ENCODE measurements around the gene SULT1A2.
"Not testable (repeated sequence)": the region's sequence is repeated elsewhere in the genome, so short reads cannot be mapped to it uniquely, and the experiment has no call there.

The SULT1A2 gene

DNA sequence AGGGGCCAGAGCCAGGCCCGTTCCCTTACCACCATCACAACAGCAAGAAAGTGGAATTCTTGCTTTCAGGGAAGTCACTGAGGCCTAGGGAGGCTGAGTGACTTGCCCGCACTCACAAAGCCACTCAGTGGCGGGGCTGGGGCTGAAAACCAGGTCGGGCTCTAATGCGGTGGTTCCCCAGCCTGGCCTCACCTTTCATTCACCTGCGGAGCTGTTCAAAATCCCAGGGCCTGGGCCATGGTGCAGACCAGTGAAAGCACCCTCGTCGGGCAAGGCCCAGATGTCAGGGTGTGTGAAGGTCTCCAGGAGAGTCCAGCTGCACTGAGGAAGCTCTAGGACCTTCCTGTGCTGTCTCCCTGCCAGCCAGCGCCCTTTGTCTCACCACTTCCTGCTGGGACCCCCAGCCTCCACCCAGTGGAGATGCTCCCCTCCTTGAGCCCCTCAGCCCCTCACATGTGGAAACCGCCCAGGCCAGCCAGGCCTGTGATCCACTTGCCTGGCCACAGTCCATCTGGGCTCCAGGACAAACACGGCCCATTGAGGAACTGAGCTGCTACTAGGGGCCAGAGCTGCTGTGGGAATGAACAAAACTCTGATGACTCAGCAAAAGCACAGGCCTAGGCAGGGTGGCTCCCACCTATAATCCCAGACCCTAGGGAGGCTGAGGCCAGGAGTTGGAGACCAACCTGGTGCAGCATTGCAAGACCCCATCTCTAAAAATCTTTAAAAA, 12.2 kb upstream of the SULT1A2 start:
- not testable (repeated sequence) for DNase-seq

GRCh38 chr16:28608496-28608808, 11.6 kb upstream of the SULT1A2 start:
- DNase-seq = not testable (repeated sequence)

GRCh38 chr16:28607681-28608495, 11.0 kb upstream of the SULT1A2 start:
- not testable (repeated sequence) for DNase-seq

- DNase-seq = no peak
Measured at GRCh38 chr16:28607116-28607623, 10.3 kb upstream of the SULT1A2 start.

DNA sequence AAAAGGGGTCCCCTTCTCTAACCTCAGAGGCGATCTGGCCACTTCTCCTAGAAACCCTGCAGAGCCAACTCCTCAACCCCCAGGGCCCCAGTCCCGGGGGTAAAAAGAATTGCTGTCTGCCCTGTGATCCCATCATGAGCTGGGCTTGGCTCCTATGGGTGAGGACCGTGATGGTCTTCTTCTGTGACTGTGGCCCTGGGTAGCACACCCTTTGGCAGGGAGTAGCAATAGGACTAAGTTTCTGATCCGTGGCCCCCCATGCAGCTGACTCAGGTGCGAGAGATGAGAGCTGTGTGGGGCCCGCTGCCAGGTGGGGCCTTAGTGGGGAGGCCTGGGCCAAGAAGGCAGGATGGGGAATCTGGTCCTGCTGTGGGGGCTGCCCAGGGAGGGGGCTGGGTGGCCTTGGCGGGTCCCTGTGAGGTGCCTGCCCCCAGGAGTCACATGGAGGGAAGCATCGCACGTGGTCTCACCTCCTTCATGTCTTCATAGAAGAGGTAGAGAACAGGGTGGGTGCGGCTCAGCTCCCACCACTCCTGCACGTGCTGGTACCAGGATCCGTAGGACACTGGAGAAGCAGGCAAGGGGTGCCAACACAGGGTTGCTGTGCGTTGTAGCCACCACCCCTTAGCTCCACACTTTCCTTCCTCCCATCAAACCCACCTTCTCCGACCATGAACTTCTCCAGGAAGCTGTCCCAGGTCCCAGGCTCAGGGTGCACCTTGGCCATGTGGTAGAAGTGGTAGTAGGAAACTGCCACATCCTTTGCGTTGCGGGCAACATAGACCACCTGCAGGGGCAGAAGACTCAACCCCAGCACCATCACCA, 9.7 kb upstream of the SULT1A2 start:
- DNase-seq = no peak

GRCh38 chr16:28604186-28604565, 7.3 kb upstream of the SULT1A2 start:
- DNase-seq = no peak

DNA sequence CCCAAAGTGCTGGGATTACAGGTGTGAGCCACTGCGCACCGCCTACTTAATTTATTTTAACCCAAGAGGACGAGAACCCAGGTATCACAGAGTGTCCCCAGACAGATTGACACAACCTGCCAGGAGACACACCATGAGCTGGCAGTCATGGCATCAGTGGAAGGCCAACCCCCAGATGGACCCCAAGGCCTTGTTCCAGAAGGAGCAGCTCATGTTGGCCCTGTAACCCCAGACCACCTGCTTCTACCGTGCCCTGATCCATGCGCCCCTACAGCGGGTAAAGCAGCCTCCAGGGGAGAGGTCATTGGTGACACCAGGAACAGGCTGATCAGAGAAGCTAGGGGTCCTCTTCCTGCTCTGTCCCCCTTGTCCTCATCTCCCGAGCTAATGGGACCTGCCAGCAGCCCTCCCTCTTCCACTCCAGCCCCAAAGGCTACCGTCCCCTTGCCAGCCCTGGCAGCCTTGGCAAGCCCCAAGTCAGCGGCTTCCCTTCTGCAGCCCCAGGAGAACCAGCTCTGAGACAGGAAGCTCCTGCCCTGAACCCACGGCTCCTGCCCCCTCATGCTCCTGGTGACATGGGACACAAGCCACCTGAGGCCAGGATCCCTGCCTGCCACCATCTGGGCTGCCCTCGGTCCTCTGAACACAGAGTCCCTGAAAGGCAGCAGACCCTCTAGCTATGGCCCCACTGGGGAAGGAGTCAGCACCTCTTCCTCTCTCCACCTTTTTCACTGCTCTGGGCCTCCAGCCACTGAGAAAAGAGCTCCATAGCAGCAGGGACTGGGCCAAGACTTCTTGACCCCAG, 6.7 kb upstream of the SULT1A2 start:
- no peak for DNase-seq

DNA sequence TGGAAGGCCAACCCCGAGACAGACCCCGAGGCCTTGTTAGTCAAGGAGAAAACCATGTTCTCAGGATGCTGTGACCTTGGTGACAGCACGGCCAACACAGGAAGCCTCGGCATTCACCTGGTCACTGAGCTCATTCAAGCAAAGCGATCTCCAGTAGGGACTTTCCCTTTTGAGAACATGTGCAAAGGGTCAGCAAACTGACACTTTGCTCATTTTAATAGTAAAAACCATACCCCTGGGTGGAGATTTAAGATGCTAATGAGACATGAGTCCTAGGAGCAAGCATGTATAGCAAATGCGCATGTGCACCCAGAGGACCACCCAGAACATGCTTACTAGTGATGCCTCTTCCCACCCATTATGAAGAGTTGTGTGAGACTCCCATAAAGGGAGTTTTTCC, 5.7 kb upstream of the SULT1A2 start:
- no peak for DNase-seq

DNA sequence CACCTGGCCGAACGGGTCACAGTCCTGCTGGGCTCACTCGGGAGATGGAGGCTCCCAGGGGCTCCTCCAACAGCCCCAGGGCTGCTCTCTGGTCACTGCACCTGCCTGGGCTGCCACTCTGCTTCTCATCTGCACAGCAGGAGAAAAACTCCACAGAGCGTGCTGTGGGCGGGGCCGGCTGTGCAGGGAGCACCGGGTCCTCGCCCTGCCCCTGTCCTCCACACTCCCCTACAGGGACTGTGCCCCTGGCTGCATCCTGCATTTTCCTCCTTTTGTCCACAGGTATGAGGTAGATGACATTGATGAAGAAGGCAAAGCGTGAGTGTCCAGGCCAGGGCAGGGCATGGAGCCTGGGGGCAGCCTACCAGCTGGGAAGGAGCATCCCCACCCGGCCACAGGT, 5.2 kb upstream of the SULT1A2 start:
- not testable (repeated sequence) for DNase-seq

GRCh38 chr16:28601589-28601988, 4.7 kb upstream of the SULT1A2 start:
- not testable (repeated sequence) for DNase-seq

GRCh38 chr16:28600965-28601364, 4.1 kb upstream of the SULT1A2 start:
- not testable (repeated sequence) for DNase-seq

DNA sequence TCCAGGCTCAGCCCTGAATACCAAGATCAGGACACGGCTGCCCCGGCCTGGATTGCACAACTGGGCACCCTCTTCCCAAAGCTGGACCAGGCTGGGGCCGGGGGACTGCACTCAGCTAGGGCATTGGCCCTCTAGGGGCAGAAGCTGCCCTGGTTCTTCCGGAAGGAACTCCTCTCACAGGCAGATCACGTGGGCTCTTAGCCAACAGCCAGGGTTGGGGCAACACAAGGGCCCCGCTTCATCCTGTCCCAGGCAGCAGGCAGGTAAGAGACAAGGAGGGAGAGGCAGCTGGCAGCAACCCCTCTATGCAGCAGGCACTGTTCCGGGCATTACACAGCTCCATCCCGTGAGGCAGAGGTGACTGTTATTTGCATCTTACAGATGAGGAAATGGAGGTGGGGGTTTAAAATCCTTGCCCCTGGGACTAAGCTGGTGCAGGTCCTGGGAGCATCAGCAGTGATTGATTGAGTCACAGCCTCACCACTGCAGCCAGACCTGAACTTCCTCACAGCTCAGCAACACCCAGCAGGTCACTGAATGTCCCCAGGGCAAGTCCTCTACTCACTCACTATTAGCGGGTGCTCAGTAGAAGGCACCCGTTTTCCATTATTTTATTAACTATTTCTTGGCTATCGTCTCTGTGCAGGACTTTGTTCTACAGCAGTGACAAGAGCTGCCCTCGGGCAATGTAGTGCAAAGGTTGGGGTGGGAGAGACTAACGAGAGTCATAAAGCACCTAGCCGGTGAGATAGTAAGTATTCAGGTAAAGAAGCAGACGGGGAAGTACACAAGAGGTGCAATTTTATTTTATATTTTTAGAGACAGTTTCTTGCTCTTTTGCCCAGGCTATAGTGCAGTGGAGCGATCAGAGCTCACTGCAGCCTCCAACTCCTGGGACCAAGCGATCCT, 2.8 kb upstream of the SULT1A2 start:
- not testable (repeated sequence) for DNase-seq

DNA sequence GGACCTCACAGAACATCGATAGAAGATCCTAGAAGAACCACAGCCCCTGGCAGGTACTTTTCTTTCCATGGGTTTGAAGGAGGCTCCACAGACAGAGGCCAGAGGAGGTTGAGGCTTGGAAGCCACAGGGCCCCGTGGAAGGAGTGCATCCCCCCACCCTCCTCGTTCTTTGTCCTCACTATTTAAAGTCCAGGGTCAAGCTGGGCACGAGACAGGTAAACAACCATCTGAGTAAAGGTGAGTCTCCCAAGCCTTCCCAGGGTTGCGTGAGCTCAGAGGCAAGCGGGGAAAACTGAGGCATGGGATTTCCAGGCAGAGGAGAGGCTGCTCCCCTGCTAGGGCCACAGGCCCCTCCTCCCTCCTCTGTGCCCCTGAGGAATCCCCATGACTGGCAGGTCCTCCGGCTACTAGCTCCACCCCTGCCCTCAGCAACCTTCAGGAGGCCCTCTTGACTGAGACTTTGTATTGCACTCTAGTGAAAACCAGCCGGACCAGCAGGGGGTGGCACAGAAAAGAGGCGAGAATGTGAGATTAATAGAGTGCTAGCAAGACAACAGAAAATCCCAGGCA, 927 bp upstream of the SULT1A2 start:
- DNase-seq = no peak

DNA sequence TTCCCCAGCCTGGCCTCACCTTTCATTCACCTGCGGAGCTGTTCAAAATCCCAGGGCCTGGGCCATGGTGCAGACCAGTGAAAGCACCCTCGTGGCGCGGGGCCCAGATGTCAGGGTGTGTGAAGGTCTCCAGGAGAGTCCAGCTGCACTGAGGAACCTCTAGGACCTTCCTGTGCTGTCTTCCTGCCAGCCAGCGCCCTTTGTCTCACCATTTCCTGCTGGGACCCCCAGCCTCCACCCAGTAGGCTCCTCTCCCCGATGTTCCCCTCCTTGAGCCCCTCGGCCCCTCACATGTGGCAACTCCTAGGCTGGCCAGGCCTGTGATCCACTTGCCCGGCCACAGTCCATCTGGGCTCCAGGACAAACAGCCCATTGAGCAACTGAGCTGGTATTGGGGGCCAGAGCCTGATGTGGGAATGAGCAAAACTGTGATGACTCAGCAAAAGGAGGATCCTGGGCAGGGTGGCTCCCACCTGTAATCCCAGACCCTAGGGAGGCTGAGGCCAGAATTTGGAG, 677 bp downstream of the SULT1A2 start:
- no peak for DNase-seq

DNA sequence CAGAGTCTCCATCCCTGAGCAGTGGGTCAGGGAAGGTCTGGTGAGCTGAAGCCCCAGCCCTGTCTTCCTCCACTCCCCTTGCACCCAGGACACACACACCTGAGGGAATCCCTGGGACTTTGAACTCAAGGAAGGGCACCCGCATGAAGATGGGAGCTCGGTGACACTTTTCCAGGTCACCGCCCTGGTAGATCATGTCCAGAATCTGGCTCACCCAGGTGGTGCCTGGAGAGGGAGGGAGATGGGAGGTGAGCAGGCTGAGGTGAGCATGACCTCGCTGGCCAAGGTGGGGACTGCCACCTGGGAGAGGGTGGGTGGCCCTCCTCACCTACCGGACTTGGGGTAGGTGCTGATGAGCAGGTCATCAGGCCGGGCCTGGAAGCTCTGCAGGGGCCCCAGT, 1.4 kb downstream of the SULT1A2 start:
- DNase-seq = not testable (repeated sequence)

DNA sequence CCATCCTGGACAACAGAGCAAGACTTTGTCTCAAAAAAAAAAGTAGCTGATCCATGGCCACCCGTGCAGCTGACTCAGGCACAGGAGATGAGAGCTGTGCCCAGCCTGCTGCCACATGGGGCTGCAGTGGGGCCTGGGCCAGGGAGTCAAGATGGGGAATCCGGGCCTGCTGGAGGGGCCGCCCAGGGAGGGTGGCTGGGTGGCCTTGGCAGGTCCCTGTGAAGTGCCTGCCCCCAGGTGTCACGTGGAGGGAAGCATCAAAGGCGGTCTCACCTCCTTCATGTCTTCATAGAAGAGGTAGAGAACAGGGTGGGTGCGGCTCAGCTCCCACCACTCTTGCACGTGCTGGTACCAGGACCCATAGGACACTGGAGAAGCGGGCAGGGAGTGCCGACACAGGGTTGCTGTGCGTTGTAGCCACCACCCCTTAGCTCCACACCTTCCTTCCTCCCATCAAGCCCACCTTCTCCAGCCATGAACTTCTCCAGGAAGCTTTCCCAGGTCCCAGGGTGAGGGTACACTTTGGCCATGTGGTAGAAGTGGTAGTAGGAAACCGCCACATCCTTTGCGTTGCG, 3.8 kb downstream of the SULT1A2 start:
- no peak for DNase-seq

DNA sequence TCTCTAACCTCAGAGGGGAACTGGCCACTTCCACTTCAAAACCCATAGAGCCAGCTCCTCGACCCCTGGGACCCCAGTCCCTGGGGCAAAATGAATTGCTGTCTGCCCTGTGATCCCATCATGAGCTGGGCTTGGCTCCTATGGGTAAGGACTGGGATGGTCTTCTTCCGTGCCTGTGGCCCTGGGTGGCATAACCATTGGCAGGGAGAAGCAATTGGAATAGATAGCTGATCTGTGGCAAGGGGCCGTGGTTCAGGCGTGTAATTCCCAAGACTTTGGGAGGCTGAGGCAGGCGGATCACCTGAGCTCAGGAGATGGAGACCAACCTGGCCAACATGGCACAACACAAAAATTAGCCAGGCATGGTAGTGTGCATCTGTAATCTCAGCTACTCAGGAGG, 4.3 kb downstream of the SULT1A2 start:
- no peak for DNase-seq

DNA sequence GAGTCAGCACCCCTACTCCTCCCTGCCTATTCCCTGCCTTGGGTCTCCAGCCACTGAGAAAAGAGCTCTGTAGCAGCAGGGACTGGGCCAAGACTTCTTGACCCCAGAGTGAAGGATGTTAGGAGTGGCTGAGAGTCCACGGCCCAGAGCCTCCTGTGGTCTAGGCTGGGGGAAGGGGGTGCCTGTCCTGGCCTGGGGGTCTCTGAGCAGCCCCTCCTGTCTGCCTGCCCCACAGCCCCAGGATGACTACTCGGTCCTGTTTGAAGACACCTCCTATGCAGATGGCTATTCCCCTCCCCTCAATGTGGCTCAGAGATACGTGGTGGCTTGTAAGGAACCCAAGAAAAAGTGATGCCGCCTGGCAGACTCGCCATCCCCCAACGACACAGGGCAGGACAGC, 5.5 kb downstream of the SULT1A2 start:
- DNase-seq = no peak

GRCh38 chr16:28590384-28591340, 6.2 kb downstream of the SULT1A2 start:
- DNase-seq = no peak

Data from effector CD4-positive, alpha-beta T cell (primary cell).